HPDE6-E6E7 (cell line): ENCODE data around the gene RPN2.

ENCODE experiments used
- DNase-seq: peaks from one replicate; pipeline ENCODE4 v3.0.0; 2011; ENCODE audit warnings: missing footprints; ENCODE audit errors: extremely low spot score

The RPN2 gene

GRCh38 chr20:37218976-37219375, 39.8 kb downstream of the RPN2 start:
- DNase-seq, result no peak

DNA sequence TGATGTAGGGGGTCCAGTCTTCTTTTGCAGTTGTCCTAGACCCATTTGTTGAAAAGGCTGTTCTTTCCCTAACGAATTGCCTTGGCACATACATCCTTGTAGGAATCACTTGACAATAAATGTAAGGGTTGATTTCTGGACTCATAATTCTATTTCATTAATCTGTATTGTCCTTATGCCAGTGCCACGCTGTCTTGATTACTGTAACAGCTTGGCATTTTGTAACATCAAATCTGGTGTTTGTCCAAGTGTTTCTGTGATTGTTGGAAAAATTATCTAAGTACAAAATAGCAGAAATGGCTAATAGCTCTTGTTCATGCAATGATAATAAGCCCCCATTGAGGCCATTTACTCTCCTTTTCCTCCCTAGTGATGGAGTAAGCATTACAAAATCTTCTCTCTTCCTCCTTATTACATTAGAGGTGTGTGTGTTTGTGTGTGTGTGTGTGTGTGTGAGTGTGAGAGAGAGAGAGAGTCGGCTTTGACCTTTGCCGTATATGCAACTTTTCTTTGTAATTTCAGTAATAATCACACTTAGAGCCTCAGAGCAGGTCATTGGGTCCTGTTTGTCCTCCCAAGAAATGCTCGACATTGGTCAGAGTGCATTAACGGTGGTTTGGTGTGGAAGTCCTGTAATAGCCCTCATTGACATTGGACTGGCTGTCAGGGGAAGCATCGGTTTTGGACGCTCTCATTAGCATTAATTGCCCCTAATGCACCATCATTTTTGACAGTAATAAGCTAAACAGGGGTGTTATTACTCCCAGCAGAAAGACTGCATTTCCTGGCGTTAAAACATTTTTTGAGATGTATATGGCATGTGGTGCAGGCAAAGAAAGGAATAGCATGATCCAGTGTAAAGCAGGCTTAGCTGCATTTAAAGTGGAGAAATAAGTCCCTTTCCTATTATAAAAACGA, 40.9 kb downstream of the RPN2 start:
- DNase-seq, result no peak

DNA sequence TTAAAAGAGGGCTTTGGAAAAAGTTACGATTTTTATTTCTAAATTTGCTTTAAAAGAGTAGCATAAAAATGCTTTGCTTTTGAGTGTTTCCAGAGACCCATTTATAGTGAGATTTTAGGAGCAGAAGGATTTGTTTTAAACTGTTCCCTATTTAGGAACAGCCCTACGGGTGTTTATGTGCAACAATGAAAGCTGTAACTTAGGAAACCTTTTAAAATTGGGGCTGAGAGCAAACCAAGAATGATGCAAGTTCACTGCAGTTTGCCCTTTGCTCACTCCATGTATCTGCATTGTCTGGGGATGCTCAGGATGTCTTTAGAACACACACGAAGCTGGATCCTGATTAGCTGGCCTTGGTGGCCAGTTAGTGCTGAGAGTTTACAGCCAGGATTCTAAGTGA, 41.6 kb downstream of the RPN2 start:
- DNase-seq, result no peak

- no peak for DNase-seq
These were observed 43.0 kb downstream of the RPN2 start for GRCh38 chr20:37222086-37222485.

DNA sequence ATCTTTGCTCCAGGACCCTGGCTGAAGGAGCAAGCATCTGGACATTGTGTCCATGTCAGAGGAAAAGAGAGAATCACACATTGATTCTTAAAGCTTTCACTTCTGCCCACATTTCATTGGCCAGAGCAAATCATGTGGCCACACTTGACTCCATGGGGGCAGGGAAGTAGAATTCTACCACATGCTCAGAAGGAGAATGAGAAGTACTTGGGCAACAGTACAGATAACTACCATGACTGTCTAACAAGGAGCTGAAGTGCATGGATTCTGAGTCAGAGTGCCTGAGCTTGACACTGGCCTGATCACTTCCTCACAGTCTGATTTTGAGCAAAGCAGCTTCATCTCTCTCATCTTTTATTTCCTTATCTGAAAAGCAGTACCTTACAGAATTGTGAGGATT, 43.9 kb downstream of the RPN2 start:
- peak; percentile 77 for DNase-seq

- DNase-seq, result no peak
These were observed 46.0 kb downstream of the RPN2 start for GRCh38 chr20:37225146-37225545.

DNA sequence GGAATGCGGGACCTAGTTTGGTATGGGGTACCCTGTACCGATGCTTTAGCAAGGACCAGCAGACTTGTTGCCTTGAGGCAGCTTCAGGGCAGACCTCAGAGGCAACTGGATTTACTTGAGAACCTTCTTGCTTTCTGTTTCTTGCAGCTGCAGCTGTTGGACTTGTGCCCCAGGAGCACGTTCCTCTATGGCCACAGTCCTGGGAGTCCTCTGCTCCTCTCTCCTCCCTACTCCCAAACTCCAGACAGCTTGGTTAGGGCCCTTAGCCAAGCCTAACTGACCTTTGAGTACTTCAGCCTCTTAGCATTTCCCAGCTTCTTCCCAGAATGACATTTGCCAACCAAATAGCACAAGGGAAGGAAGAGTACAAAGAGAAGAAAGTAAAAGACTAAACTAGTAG, 47.8 kb downstream of the RPN2 start:
- DNase-seq, result no peak

GRCh38 chr20:37228082-37228481, 49.0 kb downstream of the RPN2 start:
- DNase-seq, result no peak

DNA sequence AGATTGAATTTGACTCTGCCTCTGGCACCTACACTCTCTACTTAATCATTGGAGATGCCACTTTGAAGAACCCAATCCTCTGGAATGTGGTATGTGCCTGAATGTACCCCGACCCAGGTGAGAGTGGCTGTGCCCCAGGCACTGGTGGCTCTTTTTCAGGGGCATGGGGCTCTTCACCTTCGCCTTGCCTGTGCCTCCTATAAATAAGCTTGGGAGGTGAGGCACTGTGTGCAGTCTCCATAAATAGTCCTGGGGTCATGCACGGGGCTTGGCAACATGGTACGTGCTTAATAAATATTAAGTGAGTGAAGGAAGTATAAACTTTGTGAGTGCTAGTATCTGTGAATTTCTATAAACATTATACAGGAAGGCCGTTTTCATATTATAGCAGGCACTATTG, 49.5 kb downstream of the RPN2 start:
- no peak for DNase-seq

DNA sequence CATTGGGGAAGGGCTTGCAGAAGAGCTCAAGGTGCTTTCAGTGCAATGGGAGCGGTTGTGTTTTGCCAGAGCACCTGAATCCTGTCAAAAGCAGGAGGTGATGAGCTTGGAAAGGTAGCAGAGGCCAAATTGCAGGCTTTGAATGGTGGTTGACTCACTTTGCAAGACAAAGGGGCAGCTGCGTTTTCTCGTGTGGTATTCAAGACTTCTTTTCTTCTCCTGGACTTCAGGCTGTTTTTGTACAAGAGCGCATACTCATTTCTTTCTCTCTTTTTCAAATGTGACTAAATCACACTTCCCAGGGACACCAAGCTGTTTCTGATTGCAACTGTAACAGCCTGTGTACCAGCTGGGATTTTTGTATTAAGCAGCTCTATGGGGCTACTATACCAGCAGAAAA, 50.2 kb downstream of the RPN2 start:
- no peak for DNase-seq

- no peak for DNase-seq
These were observed 51.1 kb downstream of the RPN2 start for GRCh38 chr20:37230200-37230599.

DNA sequence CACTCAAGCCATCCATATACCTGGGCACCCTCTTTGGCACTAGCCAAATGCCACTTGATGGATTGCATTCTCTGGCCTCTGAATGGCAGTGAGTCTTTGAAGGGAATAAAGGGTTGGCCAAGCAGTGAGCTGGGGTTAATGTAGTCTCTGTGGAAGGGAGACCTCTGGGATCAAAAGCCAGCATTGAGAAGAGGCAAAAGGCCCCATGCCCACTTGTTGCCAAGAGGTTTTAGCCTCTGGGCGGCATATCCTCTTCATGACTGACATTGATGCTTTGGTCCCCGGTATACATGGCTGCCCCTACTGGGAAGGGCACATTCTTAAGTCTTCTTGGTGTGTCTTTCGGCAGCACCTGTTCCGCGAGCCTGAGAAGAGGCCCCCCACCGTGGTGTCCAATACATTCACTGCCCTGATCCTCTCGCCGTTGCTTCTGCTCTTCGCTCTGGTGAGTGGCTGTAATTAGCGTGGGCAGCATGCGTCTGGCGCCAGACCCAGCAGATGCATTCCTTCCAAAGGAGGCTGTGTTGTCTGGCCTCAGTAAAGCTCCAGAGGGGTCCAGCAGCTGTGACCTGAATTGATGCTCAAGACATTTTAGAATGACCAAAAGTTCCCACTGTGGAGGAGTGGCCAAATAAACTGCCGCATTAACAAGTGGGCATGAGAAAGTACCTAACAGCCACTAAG, 53.0 kb downstream of the RPN2 start:
- DNase-seq, result no peak

- no peak for DNase-seq
These were observed 54.6 kb downstream of the RPN2 start for GRCh38 chr20:37233548-37234253.

GRCh38 chr20:37234254-37234581, 55.1 kb downstream of the RPN2 start:
- no peak for DNase-seq

DNA sequence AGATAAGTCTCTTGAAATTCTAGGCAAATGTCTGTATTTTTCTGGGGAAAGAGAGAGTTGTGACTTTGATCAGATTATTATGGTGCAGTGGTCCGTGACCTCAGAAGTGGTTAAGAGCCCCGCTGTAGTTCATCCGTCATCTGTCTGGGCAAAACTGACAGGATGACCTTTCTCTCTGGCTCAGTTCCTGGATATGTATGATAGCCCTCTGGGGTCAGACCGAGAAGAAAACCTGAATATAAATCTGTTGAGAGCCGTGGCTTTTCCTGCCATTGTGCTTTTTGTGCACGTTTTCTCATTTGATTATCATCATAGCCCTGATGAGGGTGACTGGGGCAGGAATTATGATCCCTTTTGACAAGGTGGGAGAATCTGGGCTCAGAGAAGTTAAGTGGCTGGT, 55.9 kb downstream of the RPN2 start:
- DNase-seq, result no peak

DNA sequence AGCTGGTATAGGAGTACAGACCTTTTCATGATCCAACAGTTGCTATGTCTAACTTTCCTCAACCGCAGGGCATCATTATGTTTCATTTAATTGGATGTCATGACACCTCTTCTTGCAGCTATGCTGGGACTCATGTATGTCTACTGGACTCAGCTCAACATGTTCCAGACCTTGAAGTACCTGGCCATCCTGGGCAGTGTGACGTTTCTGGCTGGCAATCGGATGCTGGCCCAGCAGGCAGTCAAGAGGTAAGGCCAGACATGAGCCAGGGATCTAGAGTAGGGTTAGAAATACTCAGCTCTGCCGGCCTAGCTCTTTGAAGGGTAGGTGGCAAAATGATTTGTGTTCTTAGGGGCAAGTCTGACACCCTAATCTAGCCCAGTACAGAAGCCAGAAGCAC, 57.3 kb downstream of the RPN2 start:
- no peak for DNase-seq

GRCh38 chr20:37237656-37238055, 58.5 kb downstream of the RPN2 start:
- no peak for DNase-seq

DNA sequence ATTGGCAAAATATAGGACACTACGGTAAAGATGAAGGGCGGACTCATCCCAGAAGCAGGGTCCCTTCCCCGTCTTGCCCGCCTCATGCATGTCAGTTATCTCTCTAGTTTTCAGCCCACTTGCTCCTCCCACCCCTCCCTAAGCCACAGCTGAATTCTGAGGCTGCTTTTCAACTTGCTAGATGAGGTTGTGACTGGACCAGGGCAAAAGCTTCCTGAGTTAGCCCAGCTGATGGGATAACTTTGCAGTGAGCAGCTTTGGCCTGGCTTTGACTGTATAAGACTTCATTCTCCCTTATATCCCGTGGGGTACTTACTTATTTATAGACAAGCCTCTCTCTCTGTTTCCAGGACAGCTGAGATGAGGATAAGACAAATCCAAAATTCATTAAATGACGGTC, 59.3 kb downstream of the RPN2 start:
- DNase-seq, result no peak

DNA sequence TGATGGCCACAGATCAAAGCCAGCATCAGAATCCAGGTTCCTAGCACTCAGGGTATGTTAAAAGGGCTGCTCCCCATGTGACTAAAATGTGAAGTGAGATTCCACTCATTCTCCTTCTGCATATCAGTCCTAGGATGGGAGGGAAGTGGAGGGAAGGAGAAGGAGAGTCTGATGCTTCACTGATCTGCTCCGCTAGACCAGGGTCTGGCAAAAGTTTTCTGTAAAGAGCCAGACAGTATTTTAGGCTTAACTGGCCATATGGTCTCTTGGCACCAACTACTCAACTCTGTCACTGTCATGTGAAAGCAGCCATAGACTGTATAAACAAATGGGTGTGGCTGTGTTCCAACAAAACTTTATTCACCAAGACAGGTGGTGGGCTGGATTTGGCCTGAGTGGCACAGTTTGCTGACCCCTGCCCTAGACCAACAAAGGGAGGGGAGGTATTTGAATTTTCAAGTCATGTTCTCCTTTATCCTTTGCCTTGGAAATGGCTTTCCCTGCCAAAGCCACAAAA, 59.9 kb downstream of the RPN2 start:
- no peak for DNase-seq

DNA sequence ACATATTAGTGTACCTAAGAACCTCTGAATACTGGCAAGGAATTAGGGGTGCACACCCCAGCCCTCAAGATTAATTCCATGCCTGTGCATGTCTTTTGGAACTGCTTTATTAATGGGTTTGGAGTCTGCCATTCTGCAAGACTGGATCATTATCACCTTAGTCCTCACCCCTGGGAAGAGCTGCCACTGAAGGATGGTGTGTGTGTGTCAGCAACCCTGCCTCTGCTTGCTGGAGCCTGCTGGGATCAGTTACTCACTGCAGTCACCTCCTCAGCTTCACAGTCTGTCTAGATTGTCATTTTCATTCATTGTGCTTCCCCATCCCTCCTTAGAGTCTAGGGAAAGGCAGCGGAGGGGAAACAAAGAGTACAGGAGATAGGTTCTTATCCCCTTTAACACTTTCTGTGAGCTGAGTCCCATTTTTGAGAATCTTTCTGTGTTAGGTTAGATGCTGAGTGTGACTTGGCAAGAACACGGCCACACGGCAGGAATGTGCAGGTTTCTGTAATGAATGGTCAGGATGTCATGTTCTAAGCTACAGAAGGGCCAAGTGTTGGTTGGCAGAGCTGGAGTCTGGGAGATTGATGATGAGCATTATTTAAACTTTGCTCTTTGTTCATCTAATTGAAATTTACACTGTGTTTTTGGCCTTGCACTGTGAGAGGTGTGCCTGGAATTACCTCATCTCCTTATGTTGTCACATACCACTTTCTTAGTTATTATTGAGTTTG, 61.4 kb downstream of the RPN2 start:
- no peak for DNase-seq

- DNase-seq, result no peak
These were observed 63.4 kb downstream of the RPN2 start for GRCh38 chr20:37242503-37242902.
